HG03575 (cell line): Measurements from ENCODE around the gene SLC1A4.

Experiments used
- ATAC-seq: cut with Tn5 transposase; IDR thresholded peaks from one replicate; pipeline ENCODE4 v1.9.1; 2021; ENCODE audit not compliant: unreplicated experiment, insufficient number of reproducible peaks, low FRiP score; ENCODE audit errors: extremely low read depth

Gene SLC1A4

DNA sequence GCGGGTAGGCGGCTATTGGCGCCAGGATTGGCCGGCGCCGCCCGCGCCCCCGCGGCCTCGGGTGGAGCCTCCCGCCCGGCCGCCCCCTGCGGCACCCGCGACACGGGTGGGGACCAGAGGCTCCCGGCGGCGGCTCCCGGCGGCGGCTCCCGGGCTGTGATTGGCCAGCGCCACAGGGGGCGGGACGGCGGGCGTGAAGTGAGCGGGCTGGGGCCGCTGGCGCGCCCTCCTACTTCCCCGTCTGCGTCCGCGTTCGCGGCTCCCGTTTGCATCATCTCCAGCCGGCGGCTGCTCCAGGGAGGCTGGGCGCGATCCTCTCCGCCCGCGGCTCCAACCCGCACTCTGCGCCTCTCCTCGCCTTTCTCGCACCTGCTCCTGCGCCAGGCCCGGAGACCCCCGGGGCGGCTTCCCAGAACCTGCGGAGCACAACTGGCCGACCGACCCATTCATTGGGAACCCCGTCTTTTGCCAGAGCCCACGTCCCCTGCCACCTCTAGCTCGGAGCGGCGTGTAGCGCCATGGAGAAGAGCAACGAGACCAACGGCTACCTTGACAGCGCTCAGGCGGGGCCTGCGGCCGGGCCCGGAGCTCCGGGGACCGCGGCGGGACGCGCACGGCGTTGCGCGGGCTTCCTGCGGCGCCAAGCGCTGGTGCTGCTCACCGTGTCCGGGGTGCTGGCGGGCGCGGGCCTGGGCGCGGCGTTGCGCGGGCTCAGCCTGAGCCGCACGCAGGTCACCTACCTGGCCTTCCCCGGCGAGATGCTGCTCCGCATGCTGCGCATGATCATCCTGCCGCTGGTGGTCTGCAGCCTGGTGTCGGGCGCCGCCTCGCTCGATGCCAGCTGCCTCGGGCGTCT, at the start of gene SLC1A4:
Gene SLC1A4, plus strand, starts transcription at position 274 of the 856 bp plus-strand sequence. Its CDS starts 245 bp downstream, at position 519.
- ATAC-seq, result no peak

DNA sequence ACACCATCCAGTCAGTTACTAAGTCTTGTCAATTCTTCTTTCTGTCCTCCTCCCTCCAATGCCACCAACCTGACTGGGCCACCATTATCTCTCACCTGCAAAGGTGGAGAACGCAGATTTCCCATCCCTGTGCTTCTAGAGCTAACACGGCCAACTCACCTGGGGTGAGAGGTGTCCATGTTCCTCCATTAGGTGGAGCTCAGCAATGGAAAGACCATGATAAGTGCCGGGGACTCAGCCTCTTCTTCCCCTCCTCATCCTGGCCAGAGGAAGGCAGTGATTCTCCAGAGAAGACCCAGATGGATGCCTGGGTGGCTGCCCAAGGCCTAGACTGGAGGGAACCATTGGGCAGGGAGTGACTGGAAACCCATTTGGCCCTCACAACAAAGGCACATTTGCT, 48.1 kb upstream of the SLC1A4 start:
- ATAC-seq, result no peak

DNA sequence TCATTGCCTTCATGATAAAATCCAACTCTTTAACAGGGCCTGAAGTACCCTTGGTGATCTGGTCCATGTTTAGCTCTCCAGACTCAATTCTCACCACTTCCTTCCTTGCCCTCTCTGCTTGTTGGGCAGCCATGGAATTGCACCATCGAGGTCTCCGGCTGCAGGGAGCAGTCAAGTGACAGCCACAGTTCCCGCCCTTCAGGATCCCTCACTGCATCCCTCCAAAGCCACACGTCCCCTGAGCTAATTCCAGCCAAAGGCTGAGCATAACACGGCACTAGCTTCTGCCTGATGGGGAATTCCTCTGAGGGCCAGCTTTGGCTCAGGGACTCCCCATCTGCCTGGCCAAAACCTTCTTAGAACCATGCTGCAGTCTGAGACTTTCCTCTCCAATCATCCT, 47.4 kb upstream of the SLC1A4 start:
- no peak for ATAC-seq

DNA sequence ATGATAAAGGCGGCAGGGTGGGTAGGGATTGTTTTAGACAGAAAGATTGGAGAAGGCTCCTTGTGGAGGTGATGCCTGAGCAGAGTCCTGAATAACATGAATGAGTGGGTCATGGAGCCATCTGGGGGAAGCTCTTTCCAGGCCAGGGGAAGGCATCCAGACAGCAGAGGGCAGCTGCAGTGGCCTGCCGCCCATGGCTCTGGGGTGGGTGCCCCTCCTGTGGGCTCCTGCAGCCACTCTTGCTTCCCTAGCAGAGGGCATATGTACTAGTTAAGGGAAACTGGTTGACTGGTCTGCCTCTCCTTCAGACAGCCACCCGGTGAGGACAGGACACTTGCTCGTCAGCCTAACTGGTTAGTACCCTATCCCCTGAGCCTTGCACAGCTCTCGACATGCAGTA, 46.5 kb upstream of the SLC1A4 start:
- ATAC-seq, result no peak

DNA sequence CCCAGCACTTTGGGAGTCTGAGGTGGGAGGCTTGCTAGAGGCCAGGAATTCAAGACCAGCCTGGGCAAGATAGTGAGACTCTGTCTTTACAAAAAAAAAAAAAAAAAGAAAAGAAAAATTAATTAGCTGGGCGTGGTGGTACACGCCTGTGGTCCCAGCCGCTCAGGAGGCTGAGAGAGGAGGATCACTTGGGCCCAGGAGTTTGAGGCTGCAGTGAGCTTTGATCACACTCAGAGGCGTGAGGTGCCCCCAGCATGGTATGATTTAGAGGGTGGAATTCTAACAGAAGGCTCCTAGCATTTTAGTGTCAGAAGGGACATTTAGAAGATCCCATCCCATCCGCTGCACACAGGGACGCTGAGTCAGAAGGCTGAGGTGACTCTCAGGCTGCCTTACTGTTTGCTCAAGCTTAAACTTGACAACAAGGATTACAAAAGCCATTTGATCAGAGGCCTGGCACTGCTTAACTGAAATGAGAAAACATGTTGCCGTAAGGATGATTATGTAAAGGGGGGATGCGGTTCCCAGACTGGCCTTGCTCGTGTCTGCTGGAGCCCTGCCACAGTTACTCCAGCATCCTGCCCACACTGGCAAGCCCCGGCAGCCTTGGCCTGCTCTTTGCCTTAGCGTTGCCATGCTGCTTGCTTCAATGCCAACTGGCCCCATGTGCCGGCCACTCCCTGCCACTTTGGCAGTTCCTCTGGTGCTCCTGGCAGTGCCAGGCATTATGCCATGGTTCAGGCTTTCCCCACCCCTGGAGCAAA, 45.6 kb upstream of the SLC1A4 start:
- ATAC-seq, result no peak

DNA sequence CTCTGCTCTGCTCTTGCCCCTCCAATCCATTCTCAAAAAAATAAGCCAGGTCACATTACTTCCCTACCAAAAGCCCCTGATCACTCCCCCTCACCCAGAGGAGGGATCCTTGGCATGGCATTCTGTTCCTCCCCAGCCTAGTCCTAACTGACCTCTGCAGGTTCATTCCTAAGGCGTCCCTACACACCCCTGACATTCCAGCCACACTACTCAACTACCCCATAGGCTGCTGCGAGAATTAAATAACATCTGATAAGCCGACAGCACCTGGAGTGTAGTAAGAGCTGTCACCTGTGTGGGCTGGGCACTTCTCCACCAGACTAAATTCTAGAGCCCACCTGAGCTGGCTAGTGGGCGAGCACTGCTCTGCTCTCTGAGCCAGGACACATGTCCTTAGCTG, 44.7 kb upstream of the SLC1A4 start:
- no peak for ATAC-seq

DNA sequence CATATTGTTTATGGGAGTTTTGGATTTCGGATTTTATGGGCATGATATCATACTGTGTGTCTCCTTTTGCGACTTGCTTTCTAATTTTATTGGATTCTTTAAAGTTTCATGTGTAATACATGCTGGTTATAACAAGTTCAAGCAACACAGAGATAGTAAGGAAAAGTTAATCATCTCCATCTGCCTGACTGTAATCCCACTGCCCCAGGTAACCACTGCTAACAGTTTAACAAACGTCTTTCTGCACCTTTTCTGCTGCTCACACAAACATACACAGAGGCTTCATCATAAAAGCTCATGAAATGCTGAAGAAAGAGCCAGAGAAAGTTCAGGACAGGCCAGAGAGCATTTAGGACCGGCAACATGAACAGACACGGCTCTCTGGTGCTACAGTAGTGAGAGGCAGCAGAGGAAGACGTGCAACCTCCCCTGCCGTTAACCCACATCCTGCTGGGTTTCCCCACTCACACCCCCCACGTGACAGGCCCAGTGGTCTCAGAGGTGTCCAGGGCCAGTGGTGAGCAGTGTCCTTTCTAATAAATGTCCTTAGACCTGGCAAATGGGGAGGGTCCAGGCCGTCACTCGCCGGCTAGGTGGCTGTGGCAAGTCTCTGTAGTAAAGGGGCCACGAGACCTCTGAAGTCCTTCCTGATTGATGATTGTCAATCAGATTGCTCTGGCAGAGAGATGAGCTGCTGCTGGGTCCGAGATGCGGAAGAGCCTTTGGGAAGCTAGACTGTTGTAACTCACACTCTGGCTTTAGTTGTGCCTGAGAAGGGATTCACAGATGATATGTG, 43.0 kb upstream of the SLC1A4 start:
- ATAC-seq, result no peak

DNA sequence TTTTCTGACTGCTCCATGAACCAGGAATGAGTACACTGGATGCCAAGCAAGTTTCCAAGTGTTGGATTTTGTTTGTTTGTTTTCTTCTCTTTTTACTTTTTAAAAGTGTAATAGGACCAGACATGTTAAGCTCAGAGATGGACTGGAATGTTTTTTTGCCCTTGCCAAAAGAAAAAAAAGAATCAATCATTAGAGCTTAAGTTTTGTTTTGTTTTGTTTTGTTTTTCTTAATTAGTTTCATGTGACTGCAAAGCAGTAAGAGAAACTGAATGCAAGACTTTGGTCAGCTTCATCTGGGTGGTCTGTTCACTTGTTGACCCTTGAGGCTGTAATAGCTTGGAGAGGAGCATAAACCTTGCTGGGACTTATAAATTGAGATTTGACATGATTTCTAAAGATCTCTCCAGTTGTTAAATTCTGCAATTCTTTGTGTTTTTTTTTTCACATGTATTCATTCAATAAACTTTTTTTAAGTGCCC, 42.4 kb upstream of the SLC1A4 start:
- ATAC-seq, result no peak

DNA sequence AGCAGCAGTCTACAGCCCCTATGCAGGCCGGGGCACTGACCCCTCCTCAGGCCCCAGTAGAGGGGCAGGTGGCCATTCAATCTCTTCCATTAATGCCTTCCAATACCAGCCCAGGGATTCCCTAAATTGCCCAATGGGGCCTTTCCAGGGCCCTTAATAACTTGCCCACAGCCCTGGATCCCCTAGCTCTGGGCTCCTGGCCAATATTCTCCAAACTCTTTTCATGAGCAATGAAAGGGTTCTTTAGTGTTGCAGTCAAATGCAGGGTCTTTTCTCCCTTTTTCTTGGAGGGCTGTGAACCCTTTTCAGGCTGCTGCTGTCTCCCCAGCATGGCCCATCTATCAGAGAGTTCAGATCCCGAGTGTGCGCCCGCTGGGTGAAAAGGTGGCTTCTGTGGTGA, 41.3 kb upstream of the SLC1A4 start:
- ATAC-seq, result no peak

DNA sequence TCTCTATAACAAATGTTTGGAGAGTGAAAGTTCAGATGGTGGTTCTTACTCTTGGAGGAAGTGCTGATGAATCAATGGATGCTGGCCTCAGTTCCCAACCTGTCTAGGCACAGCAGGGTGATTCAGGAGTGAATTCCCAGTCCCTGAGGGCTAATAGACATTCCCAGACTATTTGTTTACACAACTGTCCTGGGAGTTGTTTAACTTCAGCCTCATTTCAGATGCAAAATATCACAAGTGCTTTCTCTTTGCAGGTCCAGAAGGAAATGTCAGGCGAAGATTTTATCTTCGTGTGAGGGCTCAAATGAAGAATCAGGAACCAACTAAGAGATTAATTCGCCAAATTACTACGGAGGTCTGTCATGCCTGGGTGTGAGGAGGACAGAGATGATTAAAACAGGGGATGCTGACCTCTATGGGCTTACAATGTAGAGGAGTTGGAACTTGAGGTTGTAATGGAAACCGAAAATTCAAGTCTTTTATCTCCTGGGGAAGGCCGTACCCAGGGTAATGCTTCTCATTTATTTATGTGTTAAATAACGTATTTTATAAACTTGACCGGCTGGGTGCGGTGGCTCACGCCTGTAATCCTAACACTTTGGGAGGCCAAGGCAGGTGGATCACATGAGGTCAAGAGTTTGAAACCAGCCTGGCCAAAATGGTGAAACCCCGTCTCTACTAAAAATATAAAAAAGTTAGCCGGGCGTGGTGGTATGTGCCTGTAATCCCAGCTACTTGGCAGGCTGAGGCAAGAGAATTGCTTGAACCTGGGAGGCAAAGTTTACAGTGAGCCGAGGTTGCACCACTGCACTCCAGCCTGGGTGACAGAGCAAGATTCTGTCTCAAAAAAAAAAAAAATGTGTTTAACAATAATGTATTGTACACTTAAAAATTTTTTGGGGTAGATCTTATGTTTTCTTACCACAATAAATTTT, 38.7 kb upstream of the SLC1A4 start:
- no peak for ATAC-seq

DNA sequence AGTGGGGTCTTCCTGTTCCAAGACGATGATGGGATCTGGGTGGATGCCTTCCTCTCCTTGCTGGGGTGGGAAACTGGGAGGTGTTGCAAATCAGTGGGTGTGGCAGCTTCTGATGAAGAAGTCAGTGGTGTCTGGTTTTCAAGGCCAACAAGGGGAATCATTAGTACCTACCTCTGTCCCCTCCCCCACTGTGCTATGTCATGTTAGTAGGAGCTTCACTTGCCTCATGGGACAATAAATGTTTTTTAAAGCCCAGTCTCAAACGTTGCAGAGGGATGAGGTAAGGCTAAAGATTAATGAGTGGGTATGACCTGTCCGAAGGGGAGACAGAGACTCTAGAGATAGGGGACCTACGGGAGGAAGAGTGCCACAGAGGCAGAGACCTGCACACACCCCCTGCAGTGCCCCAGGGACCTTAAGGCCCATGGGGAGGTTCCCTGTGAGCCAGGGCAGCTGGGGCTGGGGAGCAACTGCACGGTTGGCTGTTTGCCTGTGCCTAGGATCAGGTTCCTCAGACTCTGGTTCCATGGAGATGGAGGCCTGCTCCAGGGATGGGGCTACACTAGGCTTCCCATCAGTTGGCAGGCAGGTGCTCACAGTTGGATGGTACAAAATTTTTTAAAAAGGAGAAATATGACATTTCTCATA, 37.8 kb upstream of the SLC1A4 start:
- ATAC-seq, result no peak

DNA sequence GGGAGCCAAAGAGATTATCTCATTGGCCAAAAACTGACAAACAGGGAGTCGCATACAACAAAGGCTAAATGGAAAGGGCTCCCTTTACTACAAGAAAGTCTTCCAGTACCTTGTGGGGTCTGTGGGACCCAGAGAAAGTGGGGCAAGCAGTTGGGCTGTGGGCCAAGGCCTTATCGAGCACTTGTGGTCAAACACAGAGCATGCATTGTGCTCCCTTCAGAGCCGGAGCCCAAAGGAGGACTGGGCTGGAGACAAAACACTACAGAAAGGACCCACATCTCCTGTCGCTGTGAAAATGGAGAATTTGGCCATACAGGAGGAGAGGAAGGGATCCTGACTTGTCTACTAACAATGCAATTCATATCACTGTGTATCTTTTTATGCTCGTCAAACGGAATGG, 37.1 kb upstream of the SLC1A4 start:
- no peak for ATAC-seq

DNA sequence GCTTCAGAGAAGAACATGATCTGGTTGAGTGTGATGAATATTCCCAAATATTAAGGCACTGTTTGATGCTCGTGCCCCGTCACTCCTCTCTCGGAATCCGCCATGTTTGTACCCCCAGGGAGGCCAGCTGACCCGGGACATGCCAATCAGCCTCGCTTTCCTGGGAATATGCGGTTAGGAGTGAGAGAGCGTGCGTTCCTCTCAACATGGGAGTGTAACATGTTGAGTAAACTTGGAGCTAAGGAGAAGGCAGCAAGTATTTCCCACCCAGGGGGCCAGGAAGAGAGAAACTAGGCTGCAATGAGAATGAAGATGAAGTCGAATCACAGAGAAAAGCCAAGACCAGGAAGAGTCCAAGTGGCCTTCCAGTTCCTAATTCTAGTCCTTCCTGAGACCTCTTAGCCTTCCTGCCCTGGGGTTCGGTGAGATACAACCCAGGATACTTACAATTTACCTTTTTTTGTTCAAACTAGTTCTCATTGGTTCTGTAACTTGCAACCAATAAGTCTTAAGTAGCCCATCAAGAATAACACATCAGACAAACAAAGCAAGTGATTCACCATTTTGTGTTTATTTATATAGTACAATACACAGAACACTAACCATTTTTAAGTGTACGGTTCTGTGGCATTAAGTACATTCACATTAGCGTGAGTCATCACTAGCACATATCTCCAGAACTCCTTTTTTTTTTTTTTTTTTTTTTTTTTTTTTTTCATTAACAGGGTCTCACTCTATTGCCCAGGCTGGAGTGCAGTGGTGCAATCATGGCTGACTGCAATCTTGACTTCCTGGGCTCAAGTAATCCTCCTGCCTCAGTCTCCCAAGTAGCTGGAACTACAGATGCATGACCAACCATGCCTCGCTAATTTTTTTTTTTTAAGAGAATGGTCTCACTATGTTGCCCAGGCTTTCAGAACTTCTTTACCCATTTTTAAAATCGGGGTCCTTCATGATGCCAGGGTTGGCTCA, 36.4 kb upstream of the SLC1A4 start:
- ATAC-seq, result no peak

DNA sequence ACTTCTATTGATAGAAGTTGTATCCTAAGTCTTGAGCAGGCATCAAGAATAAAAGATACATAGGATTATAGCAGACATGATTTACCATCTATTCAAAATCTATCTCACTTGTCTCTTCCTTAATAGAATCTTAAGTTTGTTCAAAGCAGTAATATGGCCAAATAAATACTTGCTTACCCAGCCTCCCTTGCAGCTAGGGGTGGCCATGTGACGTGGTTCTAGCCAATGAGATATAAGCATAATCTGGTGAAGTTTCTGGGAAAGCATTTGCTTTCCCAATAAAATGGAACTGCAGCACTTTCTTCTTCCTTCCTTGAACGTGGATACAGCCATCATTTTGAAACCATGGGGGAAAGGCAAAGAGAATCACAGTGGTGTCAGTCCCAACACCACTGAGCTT, 33.7 kb upstream of the SLC1A4 start:
- no peak for ATAC-seq

DNA sequence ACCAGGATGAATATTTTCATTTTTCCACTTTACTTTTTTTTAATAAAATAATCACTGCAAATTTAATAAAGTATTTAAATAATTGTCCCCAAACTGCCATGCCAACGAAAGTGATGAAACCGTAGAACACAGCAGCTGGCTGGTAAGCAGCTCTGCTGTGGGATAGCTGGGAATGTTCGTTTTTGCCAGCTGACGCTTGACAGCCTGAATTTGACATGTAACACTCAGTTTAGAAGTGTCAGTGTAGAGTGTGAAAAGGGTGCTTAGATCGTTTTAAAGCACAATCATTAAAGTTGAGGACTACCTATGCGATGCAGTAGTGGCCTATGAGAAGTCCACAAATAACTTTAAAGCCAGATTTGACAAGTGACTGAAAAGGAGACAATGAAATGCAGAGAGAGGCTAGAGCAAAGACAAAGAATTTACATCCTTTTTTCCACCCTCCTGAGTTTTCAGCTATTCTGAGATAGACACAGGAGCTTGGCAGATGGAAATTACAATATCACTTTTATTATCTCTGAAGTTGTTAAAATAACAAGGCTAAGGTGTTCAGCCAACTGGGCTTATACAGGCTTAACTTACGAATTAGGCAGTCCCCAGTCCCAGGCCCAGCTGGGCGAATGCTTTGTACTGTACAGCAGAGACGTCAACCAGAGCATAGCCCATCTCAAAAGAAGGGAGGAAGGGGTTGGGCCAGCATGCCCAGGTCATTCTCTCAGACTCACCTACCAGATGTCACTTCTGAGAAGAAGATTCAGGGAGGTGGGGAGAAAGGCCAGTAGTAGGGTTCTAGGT, 31.9 kb upstream of the SLC1A4 start:
- ATAC-seq, result no peak

DNA sequence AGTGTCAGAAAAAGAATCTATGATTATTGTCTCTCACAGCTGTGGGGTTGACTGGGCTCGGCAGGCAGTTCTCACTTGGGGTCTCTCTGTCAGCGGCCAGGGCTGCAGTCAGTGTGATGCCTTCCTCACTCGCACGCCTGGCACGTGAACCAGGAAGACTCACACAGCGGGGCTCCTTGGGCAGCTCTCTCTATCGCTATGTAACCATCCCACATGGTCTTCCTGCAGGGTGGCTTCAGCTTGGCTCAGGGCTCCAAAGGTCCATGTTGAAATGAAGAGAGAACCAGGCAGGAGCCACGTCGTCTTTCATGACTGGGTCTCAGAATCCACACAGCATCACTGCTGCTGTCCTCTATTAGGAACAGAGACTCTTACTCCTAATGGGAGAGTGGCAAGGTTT, 30.6 kb upstream of the SLC1A4 start:
- no peak for ATAC-seq
